ENCODE results near the gene ANKS3.

The ANKS3 gene

GRCh38 chr16:4696172-4696904 is 37.7 kb downstream of the ANKS3 start:
- DNase-seq (ENCODE audit: low read depth in 2 of 2): no peak

- no peak for DNase-seq (ENCODE audit: low read depth in 2 of 2)
These were observed 38.4 kb downstream of the ANKS3 start for GRCh38 chr16:4695473-4696171.

DNA sequence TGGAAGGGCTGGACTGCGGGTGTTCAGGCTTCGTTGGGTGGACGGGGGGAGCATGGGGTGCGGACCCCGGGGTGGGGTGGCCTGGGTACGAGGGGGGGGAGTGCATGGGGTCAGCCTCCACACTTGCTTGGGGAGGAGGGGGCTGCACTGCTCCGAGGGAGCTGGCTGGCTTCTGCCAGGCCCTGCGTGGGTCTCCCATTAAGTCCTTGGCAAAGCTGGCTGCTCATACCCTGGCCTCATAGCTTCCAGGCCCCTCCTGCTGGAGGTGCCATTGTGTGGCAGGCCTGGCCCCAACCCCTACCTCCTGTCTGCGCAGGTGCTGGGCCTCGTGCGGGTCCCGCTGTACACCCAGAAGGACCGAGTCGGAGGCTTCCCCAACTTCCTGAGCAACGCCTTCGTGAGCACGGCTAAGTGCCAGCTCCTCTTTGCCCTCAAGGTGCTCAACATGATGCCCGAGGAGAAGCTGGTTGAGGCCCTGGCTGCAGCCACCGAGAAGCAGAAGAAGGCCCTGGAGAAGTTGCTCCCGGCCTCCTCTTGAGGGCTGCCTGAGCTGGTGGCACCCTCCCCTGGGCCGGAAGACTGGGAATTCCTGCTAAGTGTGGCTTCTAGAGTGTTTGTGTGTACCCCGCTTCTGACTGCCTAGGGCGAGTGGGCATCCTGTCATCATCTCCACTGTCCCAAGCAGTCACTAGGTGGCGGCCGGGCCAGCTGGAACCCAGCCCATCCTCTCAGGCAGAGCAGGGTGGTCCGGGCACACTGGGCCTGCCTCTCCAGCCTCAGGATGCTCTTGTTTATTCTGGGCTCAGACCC is 39.2 kb downstream of the ANKS3 start:
- no peak for DNase-seq (ENCODE audit: low read depth in 2 of 2)

- no peak for DNase-seq (ENCODE audit: low read depth in 2 of 2)
These were observed 40.0 kb downstream of the ANKS3 start for GRCh38 chr16:4693956-4694641.

GRCh38 chr16:4693296-4693955 is 40.6 kb downstream of the ANKS3 start, which contains the start of gene NUDT16L1:
TSS of gene NUDT16L1 (plus strand) at chr16:4693562. CDS start at chr16:4693727, 165 bp downstream.
- DNase-seq (ENCODE audit: low read depth in 2 of 2): peak; percentile 94 to 96

- no peak for DNase-seq (ENCODE audit: low read depth in 2 of 2)
These were observed 41.4 kb downstream of the ANKS3 start for GRCh38 chr16:4692460-4693295.

DNA sequence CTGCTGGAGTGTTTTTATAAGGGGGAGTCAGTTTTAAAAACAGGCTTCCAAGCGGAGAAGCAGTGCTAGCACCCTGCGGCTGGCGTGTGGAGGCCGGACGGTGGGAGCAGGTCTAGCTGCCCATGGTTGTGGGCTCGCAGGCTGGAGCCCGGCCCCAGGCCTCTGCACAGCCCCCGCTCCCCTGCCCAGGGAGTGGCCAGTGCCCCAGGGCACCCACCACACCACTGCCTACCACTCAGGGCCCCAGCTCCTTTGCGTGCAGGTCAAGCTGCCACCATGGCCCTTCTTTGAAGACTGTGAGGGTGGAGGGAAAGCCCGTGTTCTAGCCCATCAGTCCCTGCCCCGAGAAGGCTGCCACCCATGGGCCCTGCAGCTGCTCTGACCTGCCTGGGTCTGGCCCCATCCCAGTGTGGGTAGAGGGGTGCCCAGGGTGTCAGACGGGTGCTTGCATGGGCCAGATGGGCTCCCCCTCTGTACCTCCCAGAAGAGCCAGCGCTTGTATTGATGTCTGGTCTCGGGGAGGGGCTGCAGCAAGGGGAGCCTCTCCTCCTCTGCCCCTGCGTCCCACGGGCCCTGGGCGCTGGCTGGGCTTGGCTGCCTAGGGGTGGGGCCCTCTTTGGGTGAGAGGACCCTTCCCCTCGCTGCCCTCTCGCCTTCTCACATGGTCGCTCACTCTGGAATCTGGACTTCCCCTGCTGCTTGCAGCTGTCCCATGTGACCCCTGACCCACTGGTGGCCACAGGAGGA is 42.2 kb downstream of the ANKS3 start:
- DNase-seq (ENCODE audit: low read depth in 2 of 2): no peak

DNA sequence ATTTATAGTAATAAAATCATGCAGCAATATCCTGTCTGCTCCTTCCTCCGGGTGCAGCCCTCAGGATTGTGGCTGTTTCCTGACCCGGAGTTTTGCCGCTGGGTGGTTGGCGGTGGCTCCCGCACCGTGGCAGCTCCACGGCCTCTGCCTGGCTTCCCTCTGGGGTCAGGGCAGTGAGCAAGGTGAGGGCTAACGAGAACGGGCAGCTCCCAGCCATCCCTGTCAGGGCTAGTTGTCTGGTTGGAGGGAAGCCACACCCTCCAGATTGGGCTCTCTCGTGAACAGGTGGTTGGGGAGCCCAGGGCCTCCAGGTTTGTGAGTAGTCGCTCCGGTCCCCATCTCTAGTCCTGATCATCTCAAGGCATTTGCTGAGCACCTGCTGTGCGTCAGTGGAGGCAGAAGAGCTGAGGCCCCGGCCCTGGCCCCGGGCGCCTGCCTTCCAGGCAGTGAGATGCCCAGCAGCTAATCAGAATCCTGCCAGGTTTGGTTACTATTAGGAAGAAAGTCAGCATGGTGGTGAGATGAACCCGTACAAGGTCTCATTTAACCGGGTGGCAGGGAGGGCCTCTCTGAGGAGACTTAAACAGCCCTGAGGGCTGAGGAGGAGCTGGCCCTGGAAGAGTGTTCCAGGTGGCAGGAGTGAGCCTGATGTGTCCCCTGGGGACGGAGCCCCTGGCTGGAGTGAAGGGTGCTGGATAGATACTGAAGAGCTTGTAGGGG is 43.0 kb downstream of the ANKS3 start:
- DNase-seq (ENCODE audit: low read depth in 2 of 2): no peak

DNA sequence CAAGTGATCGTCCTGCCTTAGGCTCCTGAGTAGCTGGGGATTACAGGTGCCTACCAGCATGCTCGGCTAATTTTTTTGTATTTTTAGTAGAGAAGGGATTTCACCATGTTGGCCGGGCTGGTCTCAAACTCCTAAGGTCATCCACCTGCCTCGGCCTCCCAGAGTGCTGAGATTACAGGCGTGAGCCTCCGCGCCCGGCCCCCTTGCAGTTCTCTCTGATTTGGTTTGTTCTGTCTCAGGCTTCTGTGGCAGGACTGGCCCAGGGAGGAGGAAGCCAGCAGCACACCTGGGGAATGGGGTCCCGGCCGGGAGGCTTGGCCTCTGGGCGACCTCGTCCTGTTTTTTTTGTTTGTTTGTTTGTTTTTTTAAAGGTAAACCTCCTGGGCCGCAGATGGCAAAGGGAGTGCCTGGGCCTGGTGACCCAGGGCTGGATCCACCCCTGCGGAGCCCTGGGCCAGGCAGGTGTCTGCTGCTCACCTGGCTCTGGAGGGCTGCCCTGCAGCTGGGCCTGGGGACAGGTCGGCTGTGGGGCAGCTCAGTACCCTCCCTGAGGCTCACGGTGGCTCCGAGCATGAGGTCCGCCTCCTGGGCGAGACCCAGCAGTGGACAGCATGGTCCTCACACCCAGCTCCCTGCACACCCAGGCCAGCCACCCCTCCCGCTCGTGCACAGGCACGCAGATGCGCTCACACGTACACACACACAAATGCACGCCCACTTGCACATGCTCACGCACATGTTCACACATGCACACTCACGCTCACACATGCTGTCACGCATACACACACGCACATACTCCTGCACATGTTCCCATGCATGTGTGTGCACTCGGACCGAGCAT is 44.0 kb downstream of the ANKS3 start:
- no peak for DNase-seq (ENCODE audit: low read depth in 2 of 2)

GRCh38 chr16:4689091-4689671 is 44.9 kb downstream of the ANKS3 start:
- DNase-seq (ENCODE audit: low read depth in 2 of 2): no peak

GRCh38 chr16:4688674-4689045 is 45.4 kb downstream of the ANKS3 start:
- DNase-seq (ENCODE audit: low read depth in 2 of 2): no peak

DNA sequence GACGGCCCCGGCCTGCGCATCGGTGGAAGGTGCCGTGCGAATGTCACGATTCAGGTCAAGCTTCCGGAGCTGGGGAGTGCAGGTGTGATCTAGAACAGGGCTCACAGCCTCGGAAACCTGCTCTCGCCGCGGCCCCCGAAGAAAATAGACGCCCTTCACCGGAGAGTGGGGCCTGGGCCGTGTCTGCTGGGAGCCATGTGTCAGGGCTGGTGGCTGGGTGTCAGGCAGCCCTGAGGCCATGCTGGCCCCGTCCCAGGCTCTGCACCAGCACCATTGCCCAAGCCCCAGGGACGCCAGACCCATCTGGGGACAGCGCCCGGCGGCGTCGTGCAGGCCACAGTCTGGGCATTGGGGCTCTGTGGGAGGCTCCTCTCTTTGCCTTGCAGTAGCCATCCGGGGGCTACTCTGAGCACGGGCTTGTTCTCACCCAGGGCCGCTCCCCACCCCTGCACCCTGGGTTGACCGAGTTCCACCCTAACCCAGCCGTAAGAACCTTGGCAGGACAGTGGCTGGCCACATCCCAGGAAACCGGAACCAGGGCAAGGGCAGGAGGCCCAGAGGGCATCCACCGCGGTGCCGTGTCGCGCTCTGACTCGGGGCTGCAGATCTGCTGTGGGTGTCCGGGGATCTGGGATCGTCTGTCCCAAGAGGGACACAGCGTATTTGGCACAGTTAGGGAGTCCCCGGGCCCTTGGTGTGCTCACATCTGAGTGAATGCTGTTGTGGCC is 46.0 kb downstream of the ANKS3 start:
- DNase-seq (ENCODE audit: low read depth in 2 of 2): no peak

GRCh38 chr16:4687416-4687815 is 46.7 kb downstream of the ANKS3 start:
- no peak for DNase-seq (ENCODE audit: low read depth in 2 of 2)

DNA sequence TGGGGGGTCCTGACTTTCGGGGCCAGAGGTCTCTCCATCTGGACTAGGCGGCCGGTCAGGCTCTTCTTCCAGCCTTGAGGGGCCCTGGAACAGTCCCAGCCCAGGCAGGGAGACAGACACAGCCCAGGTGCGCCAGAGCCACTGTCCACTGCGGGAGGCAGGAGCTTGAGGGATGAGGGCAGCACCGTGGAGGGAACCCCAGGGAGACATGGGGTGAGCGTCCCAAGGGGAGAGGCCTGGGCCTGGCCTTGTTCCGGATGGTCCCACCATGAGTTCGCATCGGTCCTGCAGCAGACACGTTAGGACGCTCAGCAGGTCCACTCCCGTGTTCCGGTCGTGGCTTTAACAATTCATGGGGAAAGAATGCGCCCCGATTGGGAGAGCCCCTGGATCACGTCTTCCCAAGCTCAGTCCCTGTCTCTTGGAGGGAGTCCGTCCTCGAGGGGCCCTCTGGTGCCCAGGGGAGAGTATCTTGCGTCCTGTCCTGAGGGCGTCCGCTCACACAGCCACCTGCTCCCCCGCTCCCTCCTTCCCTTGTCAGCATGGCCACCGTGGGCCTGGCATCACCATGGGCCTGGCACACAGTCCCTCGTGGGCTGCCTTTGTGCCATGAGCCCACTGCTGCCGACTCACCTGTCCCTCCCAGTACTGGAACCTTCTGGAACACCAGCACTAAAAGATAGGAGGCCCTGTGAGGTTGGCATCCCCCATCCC is 47.4 kb downstream of the ANKS3 start:
- no peak for DNase-seq (ENCODE audit: low read depth in 2 of 2)

DNA sequence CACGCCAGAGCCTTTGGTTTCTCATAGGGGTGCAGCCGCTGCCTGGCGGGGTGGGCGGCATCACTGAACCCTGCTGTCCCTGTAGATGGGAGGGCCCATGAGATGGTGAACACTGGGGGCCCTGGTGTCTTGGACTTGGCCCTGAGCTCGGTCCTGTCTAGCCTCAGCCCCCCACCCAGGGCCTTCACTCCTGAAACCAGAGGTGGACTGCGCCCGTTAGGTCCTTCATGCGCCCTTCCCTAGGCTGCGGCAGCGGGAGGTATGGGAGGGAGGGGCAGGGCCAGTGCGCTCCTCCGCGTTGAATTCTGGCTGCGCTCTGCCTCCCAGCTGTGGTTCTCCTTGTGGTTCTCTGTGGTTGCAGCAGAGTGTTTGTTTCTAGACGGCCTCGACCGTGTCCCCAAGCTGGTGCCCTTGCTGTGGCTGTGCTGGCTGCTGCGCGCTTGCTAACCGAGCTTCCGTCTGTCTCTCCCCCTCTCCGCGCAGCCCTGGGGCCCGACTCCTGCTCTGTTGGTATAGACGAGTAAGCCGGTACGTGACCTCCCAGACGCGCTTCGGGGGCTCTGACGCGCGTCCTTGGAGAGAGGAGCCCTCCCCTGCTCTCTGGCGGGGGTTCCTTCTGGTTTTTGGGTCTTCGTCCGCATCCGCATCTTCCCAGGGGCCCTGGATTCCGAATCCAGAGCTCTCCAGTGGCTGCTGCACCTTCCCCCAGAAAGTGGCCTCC is 48.1 kb downstream of the ANKS3 start:
- no peak for DNase-seq (ENCODE audit: low read depth in 2 of 2)

DNA sequence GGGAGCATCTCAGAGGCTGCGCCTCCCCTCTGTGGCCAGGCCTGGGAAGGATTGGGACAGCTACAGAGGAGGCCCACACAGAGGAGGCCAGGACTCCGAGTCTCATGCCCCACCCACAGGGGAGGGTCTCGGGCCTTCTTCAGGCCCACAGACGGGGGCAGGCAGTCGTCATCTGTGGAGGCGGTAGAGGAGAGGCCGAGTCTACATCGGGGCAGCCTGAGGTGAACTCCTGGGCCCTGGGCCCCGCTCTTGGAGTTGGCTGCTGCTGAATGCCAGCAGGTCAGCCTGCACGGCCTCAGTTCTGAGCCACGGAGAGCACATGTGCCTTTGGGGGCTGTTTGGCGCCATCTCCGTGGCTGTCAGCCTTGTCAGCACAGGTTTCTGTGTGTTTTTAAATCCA is 48.8 kb downstream of the ANKS3 start:
- DNase-seq (ENCODE audit: low read depth in 2 of 2): no peak
